PFSK-1 (cell line): ENCODE results near the gene RNF115.

Experiments used
- FOXP2 ChIP-seq: optimal IDR thresholded peaks from 2 replicates; pipeline ENCODE3; 2011; ENCODE audit warnings: borderline replicate concordance, control low read depth, inconsistent platforms; ENCODE audit not compliant: insufficient read depth; ENCODE audit errors: extremely low read length, extremely low read depth
- POLR2AphosphoS5 ChIP-seq: IDR thresholded peaks from 2 replicates; pipeline ENCODE4 v1.6.1; 2012; ENCODE audit warnings: low read depth, mild to moderate bottlenecking, control low read depth, low read length, moderate library complexity
- REST ChIP-seq, 2 experiments: IDR thresholded peaks; 2 replicates each; pipeline versions ENCODE4 v1.6.1 to v1.8.0; 2011 to 2012; ENCODE audit warnings: low read depth in 2 of 2, low read length in 2 of 2, control low read depth in 1 of 2, inconsistent platforms in 1 of 2, mild to moderate bottlenecking in 1 of 2, moderate library complexity in 1 of 2; ENCODE audit not compliant: insufficient read depth in 1 of 2
- SIN3A ChIP-seq: IDR thresholded peaks from 2 replicates; pipeline ENCODE4 v1.6.1; 2012; ENCODE audit warnings: mild to moderate bottlenecking, low read length, moderate library complexity, borderline replicate concordance; ENCODE audit not compliant: insufficient read depth
- TAF1 ChIP-seq: IDR thresholded peaks from 2 replicates; pipeline ENCODE4 v1.6.1; 2012; ENCODE audit warnings: low read length, control low read depth, borderline replicate concordance; ENCODE audit not compliant: insufficient read depth

Gene RNF115

GRCh38 chr1:145792484-145792883, 31.4 kb downstream of the RNF115 start:
- no peak for TF ChIP-seq FOXP2
- TF ChIP-seq REST (IDR thresholded peaks at IDR 0.05; ENCODE audit: insufficient read depth in 1 of 2, low read depth in 2 of 2, low read length in 2 of 2) = no peak
- no peak for TF ChIP-seq POLR2AphosphoS5
- no peak for TF ChIP-seq TAF1
- no peak for TF ChIP-seq SIN3A

GRCh38 chr1:145788580-145788979, 35.3 kb downstream of the RNF115 start:
- TF ChIP-seq FOXP2 (no peak), SIN3A (no peak), REST (IDR thresholded peaks at IDR 0.05; ENCODE audit: insufficient read depth in 1 of 2, low read depth in 2 of 2, low read length in 2 of 2) (no peak), TAF1 (no peak), POLR2AphosphoS5 (no peak)

GRCh38 chr1:145786271-145786670, 37.6 kb downstream of the RNF115 start:
- TF ChIP-seq SIN3A = no peak
- TF ChIP-seq REST (IDR thresholded peaks at IDR 0.05; ENCODE audit: insufficient read depth in 1 of 2, low read depth in 2 of 2, low read length in 2 of 2) = no peak
- no peak for TF ChIP-seq POLR2AphosphoS5
- no peak for TF ChIP-seq TAF1
- TF ChIP-seq FOXP2 = no peak

GRCh38 chr1:145785547-145785946, 38.3 kb downstream of the RNF115 start:
- TF ChIP-seq FOXP2 (no peak), TAF1 (no peak), POLR2AphosphoS5 (no peak), SIN3A (no peak), REST (IDR thresholded peaks at IDR 0.05; ENCODE audit: insufficient read depth in 1 of 2, low read depth in 2 of 2, low read length in 2 of 2) (no peak)

- no peak for TF ChIP-seq REST (IDR thresholded peaks at IDR 0.05; ENCODE audit: insufficient read depth in 1 of 2, low read depth in 2 of 2, low read length in 2 of 2)
- no peak for TF ChIP-seq SIN3A
- no peak for TF ChIP-seq FOXP2
- TF ChIP-seq POLR2AphosphoS5 = no peak
- no peak for TF ChIP-seq TAF1
Observed at GRCh38 chr1:145784409-145784808, 39.5 kb downstream of the RNF115 start.
